OCI-LY1 (cell line): Measurements from ENCODE around the gene GFPT2.

ENCODE experiments used
- H2AFZ ChIP-seq: fragments of 200-600 bp; sonication (generic), shearing (Covaris generic); 2 replicates; pipeline ENCODE4 v1.6.0; 2014; ENCODE audit warnings: antibody characterized with exemption, mild to moderate bottlenecking, low read length
- H3F3A ChIP-seq: fragments of 200-600 bp; sonication (generic), shearing (Covaris generic); 2 replicates; pipeline ENCODE4 v1.6.0; 2014; ENCODE audit warnings: mild to moderate bottlenecking, antibody characterized with exemption, low read length, moderate library complexity; ENCODE audit not compliant: insufficient read depth
- H3K27ac ChIP-seq: fragments of 200-600 bp; sonication (generic); 2 replicates; pipeline ENCODE4 v1.5.1; 2014; ENCODE audit warnings: low read length, mixed run types, mild to moderate bottlenecking, low read depth; ENCODE audit not compliant: poor library complexity, severe bottlenecking
- H3K27me3 ChIP-seq: fragments of 200-600 bp; sonication (generic); 2 replicates; pipeline ENCODE4 v1.6.0; 2014; ENCODE audit warnings: antibody characterized with exemption, mild to moderate bottlenecking, low read length, moderate library complexity; ENCODE audit not compliant: insufficient read depth
- H3K36me3 ChIP-seq: fragments of 200-600 bp; sonication (generic); 2 replicates; pipeline ENCODE4 v1.6.1; 2014; ENCODE audit warnings: mild to moderate bottlenecking, antibody characterized with exemption, low read length, moderate library complexity, mixed read lengths; ENCODE audit not compliant: insufficient read depth
- H3K4me1 ChIP-seq: fragments of 200-600 bp; sonication (generic); 2 replicates; pipeline ENCODE4 v1.5.1; 2014; ENCODE audit warnings: mild to moderate bottlenecking, low read length, moderate library complexity; ENCODE audit not compliant: insufficient read depth, severe bottlenecking
- H3K4me2 ChIP-seq: fragments of 200-600 bp; sonication (generic), shearing (Covaris generic); 2 replicates; pipeline ENCODE4 v1.6.1; 2014; ENCODE audit warnings: low read length
- H3K4me3 ChIP-seq: fragments of 200-600 bp; sonication (generic); 2 replicates; pipeline ENCODE4 v1.5.1; 2014; ENCODE audit warnings: low read length, low read depth, mild to moderate bottlenecking, mixed read lengths; ENCODE audit not compliant: poor library complexity, severe bottlenecking
- H3K79me2 ChIP-seq: fragments of 200-600 bp; shearing (Covaris generic); 2 replicates; pipeline ENCODE4 v1.6.1; 2016; ENCODE audit warnings: mixed run types, low read length, mixed read lengths; ENCODE audit not compliant: insufficient read depth
- H3K9ac ChIP-seq: fragments of 200-600 bp; sonication (generic), shearing (Covaris generic); 2 replicates; pipeline ENCODE4 v1.6.1; 2014; ENCODE audit warnings: mild to moderate bottlenecking, low read length, mixed read lengths
- H3K9me2 ChIP-seq: fragments of 200-600 bp; sonication (generic), shearing (Covaris generic); 2 replicates; pipeline ENCODE4 v1.6.1; 2014; ENCODE audit warnings: low read depth, mild to moderate bottlenecking, low read length, mixed read lengths
- H3K9me3 ChIP-seq: fragments of 200-600 bp; shearing (Covaris generic); 2 replicates; pipeline ENCODE4 v1.6.1; 2014; ENCODE audit warnings: low read length, mixed read lengths
- H4K20me1 ChIP-seq: fragments of 200-600 bp; sonication (generic), shearing (Covaris generic); 2 replicates; pipeline ENCODE4 v1.6.0; 2016; ENCODE audit warnings: mild to moderate bottlenecking, low read length; ENCODE audit not compliant: insufficient read depth
- EZH2 ChIP-seq: fragments of 200-600 bp; sonication (generic), shearing (Covaris generic); IDR thresholded peaks from 2 replicates; pipeline ENCODE4 v1.8.0; 2017; ENCODE audit warnings: borderline replicate concordance, mixed run types, mild to moderate bottlenecking, antibody characterized with exemption, low read length, moderate library complexity, mixed read lengths
- TF ChIP-seq, protein P1 (sequence below): fragments of 200-600 bp; sonication (generic), shearing (Covaris generic); IDR thresholded peaks from 2 replicates; pipeline ENCODE4 v1.5.1; 2017; ENCODE audit warnings: mild to moderate bottlenecking, antibody characterized with exemption, low read length, moderate library complexity, mixed read lengths

The GFPT2 gene

GRCh38 chr5:180343110-180343830, 9.9 kb downstream of the GFPT2 start:
- H3K9ac ChIP-seq, result no peak overlapping the region
- H3K27me3 ChIP-seq, result no peaks in the 10 kb centered on the region
- H3K9me2 ChIP-seq, result no peaks in the 10 kb centered on the region

GRCh38 chr5:180341595-180341994, 11.5 kb downstream of the GFPT2 start:
- H3K4me2 ChIP-seq, result no peak overlapping the region
- H3K36me3 ChIP-seq, result no peaks in the 10 kb centered on the region
- H3K27ac ChIP-seq, result no peak overlapping the region
- H2AFZ ChIP-seq, result no peak overlapping the region
- TF ChIP-seq, protein P1, sequence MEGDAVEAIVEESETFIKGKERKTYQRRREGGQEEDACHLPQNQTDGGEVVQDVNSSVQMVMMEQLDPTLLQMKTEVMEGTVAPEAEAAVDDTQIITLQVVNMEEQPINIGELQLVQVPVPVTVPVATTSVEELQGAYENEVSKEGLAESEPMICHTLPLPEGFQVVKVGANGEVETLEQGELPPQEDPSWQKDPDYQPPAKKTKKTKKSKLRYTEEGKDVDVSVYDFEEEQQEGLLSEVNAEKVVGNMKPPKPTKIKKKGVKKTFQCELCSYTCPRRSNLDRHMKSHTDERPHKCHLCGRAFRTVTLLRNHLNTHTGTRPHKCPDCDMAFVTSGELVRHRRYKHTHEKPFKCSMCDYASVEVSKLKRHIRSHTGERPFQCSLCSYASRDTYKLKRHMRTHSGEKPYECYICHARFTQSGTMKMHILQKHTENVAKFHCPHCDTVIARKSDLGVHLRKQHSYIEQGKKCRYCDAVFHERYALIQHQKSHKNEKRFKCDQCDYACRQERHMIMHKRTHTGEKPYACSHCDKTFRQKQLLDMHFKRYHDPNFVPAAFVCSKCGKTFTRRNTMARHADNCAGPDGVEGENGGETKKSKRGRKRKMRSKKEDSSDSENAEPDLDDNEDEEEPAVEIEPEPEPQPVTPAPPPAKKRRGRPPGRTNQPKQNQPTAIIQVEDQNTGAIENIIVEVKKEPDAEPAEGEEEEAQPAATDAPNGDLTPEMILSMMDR, result no peak
- TF ChIP-seq EZH2, result no peak
- no peaks in the 10 kb centered on the region for H4K20me1 ChIP-seq
- no peaks in the 10 kb centered on the region for H3K4me1 ChIP-seq
- no peaks in the 10 kb centered on the region for H3K79me2 ChIP-seq
- no peaks in the 10 kb centered on the region for H3K9me3 ChIP-seq
- H3K9ac ChIP-seq, result no peak overlapping the region
- H3K9me2 ChIP-seq, result no peaks in the 10 kb centered on the region
- no peaks in the 10 kb centered on the region for H3F3A ChIP-seq
- H3K27me3 ChIP-seq, result no peaks in the 10 kb centered on the region
- H3K4me3 ChIP-seq, result no peak overlapping the region

More at GRCh38 chr5:180343110-180343830, 9.9 kb downstream of the GFPT2 start:
- no peaks in the 10 kb centered on the region for H3K4me1 ChIP-seq
- H3K4me2 ChIP-seq, result no peak overlapping the region
- H3K27ac ChIP-seq, result no peak overlapping the region
- no peak overlapping the region for H2AFZ ChIP-seq
- no peaks in the 10 kb centered on the region for H3F3A ChIP-seq
- H4K20me1 ChIP-seq, result no peaks in the 10 kb centered on the region
- TF ChIP-seq, protein P1, result no peak
- TF ChIP-seq EZH2, result no peak
- H3K36me3 ChIP-seq, result no peaks in the 10 kb centered on the region
- H3K79me2 ChIP-seq, result no peaks in the 10 kb centered on the region
- H3K4me3 ChIP-seq, result no peak overlapping the region
- H3K9me3 ChIP-seq, result no peaks in the 10 kb centered on the region

DNA sequence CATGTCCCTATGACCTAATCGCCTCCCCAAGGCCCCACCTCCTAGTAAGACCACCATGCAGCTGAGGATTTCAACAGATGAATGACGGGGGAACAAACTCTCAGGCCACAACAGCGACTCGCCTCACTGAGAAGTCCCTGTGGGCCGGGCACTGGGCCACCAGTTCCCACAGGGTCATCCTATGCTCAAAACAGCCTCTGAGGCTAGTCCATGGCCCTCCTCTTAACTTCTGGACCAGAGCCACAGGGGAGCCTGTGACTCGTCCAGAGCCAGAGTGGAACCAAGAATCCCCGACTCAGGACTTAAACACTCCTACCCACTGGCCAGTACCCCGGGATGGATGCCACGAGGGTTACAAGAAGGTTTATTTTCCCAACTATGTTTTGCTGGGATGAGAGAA, 12.3 kb downstream of the GFPT2 start:
- no peaks in the 10 kb centered on the region for H3F3A ChIP-seq
- H3K36me3 ChIP-seq, result no peaks in the 10 kb centered on the region
- H3K9me2 ChIP-seq, result no peaks in the 10 kb centered on the region
- no peak overlapping the region for H3K4me2 ChIP-seq
- H4K20me1 ChIP-seq, result no peaks in the 10 kb centered on the region
- H3K27me3 ChIP-seq, result no peaks in the 10 kb centered on the region
- no peaks in the 10 kb centered on the region for H3K9me3 ChIP-seq
- H3K4me1 ChIP-seq, result no peaks in the 10 kb centered on the region
- no peak overlapping the region for H3K27ac ChIP-seq
- no peak overlapping the region for H3K4me3 ChIP-seq
- H3K79me2 ChIP-seq, result no peaks in the 10 kb centered on the region
- no peak for TF ChIP-seq EZH2
- TF ChIP-seq, protein P1, result no peak
- no peak overlapping the region for H2AFZ ChIP-seq
- H3K9ac ChIP-seq, result no peak overlapping the region
